NCI-H1694 treated with DMSO at 0.1 percent for 48 hours (cell line): ENCODE measurements around the gene GPC6.

ENCODE experiments used
- DNase-seq: peaks from one replicate; lab custom pipeline; 2025; lab: John Stamatoyannopoulos, UW

Gene GPC6

GRCh38 chr13:93368718-93369117, 142.1 kb downstream of the GPC6 start:
- no peak for DNase-seq

- no peak for DNase-seq
Measured at GRCh38 chr13:93372856-93373255, 146.2 kb downstream of the GPC6 start.

GRCh38 chr13:93375491-93375890, 148.9 kb downstream of the GPC6 start:
- no peak for DNase-seq

- DNase-seq: no peak
Measured at GRCh38 chr13:93377196-93377595, 150.6 kb downstream of the GPC6 start.

GRCh38 chr13:93378184-93378583, 151.6 kb downstream of the GPC6 start:
- no peak for DNase-seq

GRCh38 chr13:93386116-93386515, 159.5 kb downstream of the GPC6 start:
- no peak for DNase-seq

- no peak for DNase-seq
Measured at GRCh38 chr13:93388701-93389100, 162.1 kb downstream of the GPC6 start.

GRCh38 chr13:93397619-93398018, 171.0 kb downstream of the GPC6 start:
- no peak for DNase-seq

- DNase-seq: no peak
Measured at GRCh38 chr13:93398167-93399035, 171.8 kb downstream of the GPC6 start.

GRCh38 chr13:93399212-93399611, 172.6 kb downstream of the GPC6 start:
- no peak for DNase-seq

- DNase-seq: no peak
Measured at GRCh38 chr13:93406136-93406535, 179.5 kb downstream of the GPC6 start.

- DNase-seq: no peak
Measured at GRCh38 chr13:93407551-93407950, 180.9 kb downstream of the GPC6 start.

GRCh38 chr13:93409001-93409400, 182.4 kb downstream of the GPC6 start:
- DNase-seq: no peak

GRCh38 chr13:93409816-93410215, 183.2 kb downstream of the GPC6 start:
- DNase-seq: no peak

- no peak for DNase-seq
Measured at GRCh38 chr13:93411186-93411680, 184.6 kb downstream of the GPC6 start.

GRCh38 chr13:93412676-93413075, 186.1 kb downstream of the GPC6 start:
- no peak for DNase-seq

- no peak for DNase-seq
Measured at GRCh38 chr13:93413972-93414717, 187.5 kb downstream of the GPC6 start.

- DNase-seq: no peak
Measured at GRCh38 chr13:93416736-93417355, 190.2 kb downstream of the GPC6 start.

- DNase-seq: no peak
Measured at GRCh38 chr13:93418398-93418797, 191.8 kb downstream of the GPC6 start.

- DNase-seq: no peak
Measured at GRCh38 chr13:93420206-93420605, 193.6 kb downstream of the GPC6 start.

GRCh38 chr13:93420887-93421286, 194.3 kb downstream of the GPC6 start:
- no peak for DNase-seq

GRCh38 chr13:93422980-93423543, 196.5 kb downstream of the GPC6 start:
- no peak for DNase-seq
